Neuronal stem cell (in vitro differentiated cells): Measurements from ENCODE around the gene GET4.

Experiments used
- DNase-seq: peaks from one replicate; pipeline ENCODE4 v3.0.0-alpha.2; 2013; ENCODE audit warnings: low spot score
- H2AFZ ChIP-seq: one replicate; pipeline ENCODE4 v1.6.1; 2013; ENCODE audit warnings: mild to moderate bottlenecking, low read length, inconsistent platforms
- H2AK5ac ChIP-seq: 2 replicates; pipeline ENCODE4 v1.6.1; 2013; ENCODE audit warnings: low read depth, mild to moderate bottlenecking, inconsistent platforms, low read length, moderate library complexity, mixed read lengths
- H2BK120ac ChIP-seq: 2 replicates; pipeline ENCODE4 v1.6.1; 2013; ENCODE audit warnings: low read depth, mild to moderate bottlenecking, inconsistent platforms, low read length, moderate library complexity, mixed read lengths
- H2BK12ac ChIP-seq: one replicate; pipeline ENCODE4 v1.6.1; 2013; ENCODE audit warnings: low read length, inconsistent platforms
- H2BK15ac ChIP-seq: 2 replicates; pipeline ENCODE4 v1.6.1; 2013; ENCODE audit warnings: mild to moderate bottlenecking, low read length, inconsistent platforms, mixed read lengths
- H2BK5ac ChIP-seq: one replicate; pipeline ENCODE4 v1.6.1; 2013; ENCODE audit warnings: inconsistent platforms, mild to moderate bottlenecking, low read length, moderate library complexity
- H3K14ac ChIP-seq: one replicate; pipeline ENCODE4 v1.6.1; 2013; ENCODE audit warnings: low read length, inconsistent platforms
- H3K18ac ChIP-seq: 2 replicates; pipeline ENCODE4 v1.6.1; 2013; ENCODE audit warnings: low read length, inconsistent platforms
- H3K23ac ChIP-seq: 2 replicates; pipeline ENCODE4 v1.6.1; 2013; ENCODE audit warnings: low read depth, mild to moderate bottlenecking, mixed read lengths, low read length, inconsistent platforms; ENCODE audit not compliant: poor library complexity
- H3K27ac ChIP-seq: replicated peaks from 3 replicates; pipeline ENCODE4 v1.5.1; 2013; ENCODE audit warnings: low read length, inconsistent platforms
- H3K27me3 ChIP-seq, 3 experiments: 2 replicates each; pipeline ENCODE4 v1.6.1; 2013; ENCODE audit warnings: low read length in 3 of 3, mild to moderate bottlenecking in 2 of 3, inconsistent platforms in 1 of 3, low read depth in 1 of 3, mixed read lengths in 1 of 3, moderate library complexity in 1 of 3; ENCODE audit not compliant: control insufficient read depth in 3 of 3, insufficient read depth in 3 of 3
- H3K36me3 ChIP-seq, 2 donors: replicated peaks in 1 of 2; 2 replicates each; pipeline ENCODE4 v1.6.1; 2013; ENCODE audit warnings: low read length in 2 of 2; ENCODE audit not compliant: control insufficient read depth in 2 of 2, insufficient read depth in 2 of 2
- H3K4ac ChIP-seq: 2 replicates; pipeline ENCODE4 v1.6.1; 2013; ENCODE audit warnings: inconsistent platforms, mild to moderate bottlenecking, low read length, moderate library complexity
- H3K4me1 ChIP-seq, 2 donors: 1 replicate in 1 of 2; 2 replicates in 1 of 2; pipeline ENCODE4 v1.6.1; 2013; ENCODE audit warnings: low read length in 2 of 2, low read depth in 1 of 2; ENCODE audit not compliant: control insufficient read depth in 2 of 2, insufficient read depth in 1 of 2
- H3K4me2 ChIP-seq: one replicate; pipeline ENCODE4 v1.6.1; 2013; ENCODE audit warnings: mild to moderate bottlenecking, low read length, inconsistent platforms; ENCODE audit not compliant: insufficient read depth, poor library complexity, severe bottlenecking
- H3K4me3 ChIP-seq, 2 donors: 2 replicates each; pipeline ENCODE4 v1.5.1; 2013; ENCODE audit warnings: low read length in 2 of 2, mild to moderate bottlenecking in 2 of 2, inconsistent platforms in 1 of 2, moderate library complexity in 1 of 2
- H3K79me1 ChIP-seq: one replicate; pipeline ENCODE4 v1.6.1; 2013; ENCODE audit warnings: low read depth, mild to moderate bottlenecking, inconsistent platforms, low read length, moderate library complexity
- H3K9ac ChIP-seq: one replicate; pipeline ENCODE4 v1.6.1; 2013; ENCODE audit warnings: mild to moderate bottlenecking, low read depth, low read length, inconsistent platforms; ENCODE audit not compliant: poor library complexity
- H3K9me3 ChIP-seq, 2 donors: replicated peaks in 1 of 2; 2 replicates each; pipeline versions ENCODE3 to v1.6.1; 2013; ENCODE audit warnings: low read length in 2 of 2, mild to moderate bottlenecking in 2 of 2, inconsistent platforms in 1 of 2, low read depth in 1 of 2, mixed read lengths in 1 of 2, moderate library complexity in 1 of 2; ENCODE audit not compliant: control insufficient read depth in 2 of 2, insufficient read depth in 1 of 2
- H4K8ac ChIP-seq: one replicate; pipeline ENCODE4 v1.6.1; 2013; ENCODE audit warnings: low read depth, mild to moderate bottlenecking, inconsistent platforms, low read length, moderate library complexity
- H4K91ac ChIP-seq: one replicate; pipeline ENCODE4 v1.6.1; 2013; ENCODE audit warnings: low read length, low read depth, mild to moderate bottlenecking, inconsistent platforms; ENCODE audit not compliant: poor library complexity
- WGBS, 2 donors: extraction: QIAGEN DNeasy Blood & Tissue Kit; methylation state at CpG; one replicate each; pipeline ENCODE4 v1.1.7; 2013; ENCODE audit warnings: missing lambda C conversion rate in 2 of 2, mixed read lengths in 1 of 2; ENCODE audit not compliant: insufficient read length in 2 of 2, insufficient replicate concordance in 1 of 2; ENCODE audit errors: extremely low coverage in 2 of 2; 5-methylcytosine and 5-hydroxymethylcytosine counted together

Gene GET4

DNA sequence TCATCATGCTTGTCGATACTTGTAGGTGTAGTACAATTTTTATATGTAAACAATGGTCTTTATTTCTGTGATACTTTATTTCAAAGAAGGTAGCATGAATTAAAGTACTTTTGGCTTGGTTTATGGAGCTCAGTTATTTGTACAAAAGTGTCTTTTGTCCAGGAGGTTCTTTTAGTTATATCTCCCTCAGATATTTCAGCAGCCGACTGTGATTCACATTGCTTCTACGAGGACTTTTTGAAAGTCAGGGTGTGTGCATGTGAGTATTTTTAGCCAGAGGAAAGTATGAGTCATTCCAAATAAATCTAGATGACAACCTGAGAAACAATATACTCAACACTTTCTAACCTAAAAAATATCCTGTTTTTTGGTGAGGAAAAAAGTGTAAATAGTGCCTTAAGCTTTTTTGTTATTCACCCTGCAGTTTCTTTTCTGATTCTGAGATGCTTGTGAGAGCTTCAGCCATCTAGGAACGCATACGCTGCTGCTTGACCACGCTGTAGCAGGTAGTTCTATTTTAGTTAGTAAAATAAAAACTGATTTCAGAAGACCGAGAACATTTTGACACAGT, 44.7 kb upstream of the GET4 start:
- Histone ChIP-seq H3K4me2 (no peak overlapping the region), H2BK5ac (no peak overlapping the region), H3K4me1 (peaks cover under 1 to 2% of the 10 kb centered on the region in 2 donors), H3K27ac (no peak overlapping the region), H3K14ac (no peak overlapping the region), H3K4ac (no peak overlapping the region), H2AFZ (no peak overlapping the region), H3K27me3 (no peaks in the 10 kb centered on the region), H3K4me3 (no peak overlapping the region), H4K91ac (no peak overlapping the region), H2BK15ac (no peak overlapping the region), H3K18ac (no peak overlapping the region), H3K79me1 (peaks cover 10% of the 10 kb centered on the region), H3K23ac (no peak overlapping the region), H2AK5ac (no peak overlapping the region), H4K8ac (no peak overlapping the region), H2BK120ac (no peak overlapping the region), H3K9me3 (peaks cover 0 to 2% of the 10 kb centered on the region in 2 donors), H3K36me3 (peaks cover 0 to 39% of the 10 kb centered on the region in 2 donors), H3K9ac (no peak overlapping the region), H2BK12ac (no peak overlapping the region)
- no CpG with 5 or more reads among the region's 7 CpGs for WGBS, 2 donors
- DNase-seq: no peak

DNA sequence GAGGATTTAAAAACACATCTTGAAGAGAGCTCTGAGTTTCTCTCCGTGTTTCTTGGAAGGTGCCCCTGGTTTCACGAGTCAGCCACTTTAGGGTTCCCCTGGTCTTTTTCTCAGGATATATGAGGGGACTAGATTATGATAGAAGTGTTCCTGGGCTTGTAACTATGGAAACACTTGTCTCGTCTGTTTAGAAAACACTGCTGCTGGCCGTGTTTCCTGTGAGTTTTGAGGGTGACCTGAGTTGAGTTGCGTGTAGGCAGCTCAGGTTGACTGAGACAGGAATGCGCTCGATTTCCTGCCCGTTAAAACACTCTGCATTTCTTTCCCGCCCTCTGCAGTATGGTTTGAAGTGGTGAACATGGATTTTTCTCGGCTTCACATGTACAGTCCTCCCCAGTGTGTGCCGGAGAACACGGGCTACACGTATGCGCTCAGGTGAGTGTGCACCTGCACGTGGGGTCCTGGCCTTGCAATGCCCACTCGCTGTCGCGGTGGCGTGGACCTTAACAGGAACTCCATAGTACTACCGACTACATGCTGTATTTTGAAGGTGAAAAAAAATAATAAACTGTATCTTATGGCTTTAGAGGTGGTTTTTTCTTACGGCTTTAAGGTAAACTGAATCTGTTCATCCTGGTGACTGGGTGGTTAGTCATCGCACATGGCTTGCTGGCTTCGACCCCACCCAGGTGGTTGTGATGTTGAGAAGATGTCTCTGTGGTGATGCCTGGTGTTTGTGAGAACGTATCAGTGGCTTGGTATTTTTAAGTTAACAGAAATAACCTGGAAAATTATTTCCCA, 44.0 kb upstream of the GET4 start, which contains the start of gene SUN1:
SUN1 (plus strand) TSS at position 310 of the 801 bp plus-strand sequence; CDS start at position 359, 49 bp downstream.
- Histone ChIP-seq H3K4me3 (no peak within 1 kb of the TSS), H3K36me3 (peaks cover 0 to 46% of the 10 kb centered on the region in 2 donors), H3K4me2 (no peak within 1 kb of the TSS), H3K9me3 (peaks cover 0 to 2% of the 10 kb centered on the region in 2 donors), H2AK5ac (no peak within 1 kb of the TSS), H3K79me1 (peaks cover 15% of the 10 kb centered on the region), H2BK15ac (no peak within 1 kb of the TSS), H3K4ac (no peak within 1 kb of the TSS), H3K23ac (no peak within 1 kb of the TSS), H3K4me1 (peaks cover 0 to 2% of the 10 kb centered on the region in 2 donors), H2BK12ac (no peak within 1 kb of the TSS), H3K14ac (no peak within 1 kb of the TSS), H3K9ac (no peak within 1 kb of the TSS), H3K27me3 (no peaks in the 10 kb centered on the region), H3K27ac (no peak within 1 kb of the TSS), H4K91ac (no peak within 1 kb of the TSS), H2AFZ (no peak within 1 kb of the TSS), H2BK120ac (no peak within 1 kb of the TSS), H2BK5ac (no peak within 1 kb of the TSS), H3K18ac (no peak within 1 kb of the TSS), H4K8ac (no peak within 1 kb of the TSS)
- DNase-seq: no peak
- no CpG with 5 or more reads among the region's 24 CpGs for WGBS, 2 donors

DNA sequence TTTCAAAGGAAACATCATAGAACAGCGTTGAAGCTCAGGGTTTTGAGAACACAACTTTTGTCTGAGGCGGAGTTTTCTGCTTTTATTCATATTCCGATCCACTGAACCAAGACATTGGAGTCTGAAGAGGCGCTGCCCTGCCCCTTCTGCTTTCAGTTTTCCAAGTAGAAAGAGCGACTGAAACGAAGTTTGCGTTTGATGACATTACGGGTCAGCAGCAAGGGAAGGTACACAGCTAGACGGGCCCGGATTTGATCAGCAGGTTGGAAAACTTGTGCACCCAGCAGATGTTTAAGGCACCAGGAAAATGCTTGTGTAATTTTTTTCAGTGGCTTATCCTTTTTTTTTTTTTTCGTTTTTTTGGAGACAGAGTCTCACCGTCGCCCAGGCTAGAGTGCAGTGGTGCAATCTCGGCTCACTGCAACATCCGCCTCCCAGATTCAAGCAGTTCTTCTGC, 43.4 kb upstream of the GET4 start:
- no peak overlapping the region for H3K4me3 ChIP-seq
- no peak overlapping the region for H2AK5ac ChIP-seq
- H4K91ac ChIP-seq: no peak overlapping the region
- no peak overlapping the region for H2BK15ac ChIP-seq
- DNase-seq: no peak
- H3K4me1 ChIP-seq: peaks cover 0 to 2% of the 10 kb centered on the region in 2 donors
- no peak overlapping the region for H2BK12ac ChIP-seq
- peaks cover 0 to 2% of the 10 kb centered on the region in 2 donors for H3K9me3 ChIP-seq
- H3K4ac ChIP-seq: no peak overlapping the region
- H3K27ac ChIP-seq: no peak overlapping the region
- H2BK5ac ChIP-seq: no peak overlapping the region
- H4K8ac ChIP-seq: no peak overlapping the region
- peaks cover 15% of the 10 kb centered on the region for H3K79me1 ChIP-seq
- H2AFZ ChIP-seq: no peak overlapping the region
- H2BK120ac ChIP-seq: no peak overlapping the region
- H3K36me3 ChIP-seq: peaks cover 2 to 52% of the 10 kb centered on the region in 2 donors
- H3K18ac ChIP-seq: no peak overlapping the region
- no peak overlapping the region for H3K14ac ChIP-seq
- no peak overlapping the region for H3K4me2 ChIP-seq
- WGBS, 2 donors: no CpG with 5 or more reads among the region's 15 CpGs
- no peak overlapping the region for H3K9ac ChIP-seq
- H3K23ac ChIP-seq: no peak overlapping the region
- H3K27me3 ChIP-seq: no peaks in the 10 kb centered on the region

DNA sequence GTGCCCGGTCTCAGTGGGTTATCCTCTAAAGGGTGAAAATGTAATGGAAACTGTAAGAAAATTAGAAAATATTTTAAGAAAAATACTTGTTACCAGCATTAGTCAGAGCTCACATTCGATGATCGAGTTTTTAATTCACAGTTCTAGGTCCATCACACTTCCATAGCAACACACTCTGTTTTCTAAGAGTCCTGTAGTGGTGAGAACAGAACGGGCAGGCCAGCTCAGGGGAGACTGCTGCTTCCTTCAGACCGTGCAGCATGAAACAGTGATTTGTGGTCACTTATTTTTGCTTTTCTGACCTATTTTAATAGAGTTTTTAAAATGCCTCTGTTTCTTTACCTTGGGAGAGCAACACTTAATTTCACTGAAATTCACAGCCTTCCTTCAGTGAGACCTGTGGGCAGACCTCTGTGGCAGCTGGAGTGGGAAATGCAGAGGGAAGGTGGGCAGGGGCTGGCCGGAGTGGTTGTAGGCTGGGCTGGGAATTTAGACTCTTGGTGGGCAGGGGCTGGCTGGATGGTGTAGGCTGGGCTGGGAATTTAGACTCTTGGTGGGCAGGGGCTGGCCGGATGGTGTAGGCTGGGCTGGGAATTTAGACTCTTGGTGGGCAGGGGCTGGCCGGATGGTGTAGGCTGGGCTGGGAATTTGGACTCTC, 42.6 kb upstream of the GET4 start:
- Histone ChIP-seq H2AFZ (no peak overlapping the region), H2BK15ac (no peak overlapping the region), H3K27ac (no peak overlapping the region), H3K18ac (no peak overlapping the region), H3K4me1 (peaks cover 0 to 2% of the 10 kb centered on the region in 2 donors), H3K4me2 (no peak overlapping the region), H3K23ac (no peak overlapping the region), H3K9me3 (peaks cover 0 to 1% of the 10 kb centered on the region in 2 donors), H3K36me3 (peaks cover 3 to 60% of the 10 kb centered on the region in 2 donors), H3K4me3 (no peak overlapping the region), H2BK12ac (no peak overlapping the region), H3K4ac (no peak overlapping the region), H3K27me3 (no peaks in the 10 kb centered on the region), H3K9ac (no peak overlapping the region), H2BK120ac (no peak overlapping the region), H2BK5ac (no peak overlapping the region), H4K8ac (no peak overlapping the region), H3K79me1 (peaks cover 12% of the 10 kb centered on the region), H2AK5ac (no peak overlapping the region), H3K14ac (no peak overlapping the region), H4K91ac (no peak overlapping the region)
- no CpG with 5 or more reads among the region's 8 CpGs for WGBS, 2 donors
- no peak for DNase-seq
